GM23248 (cell line): Measurements from ENCODE around the gene ATAD1.

Source experiments
- EZH2 ChIP-seq: fragments of 200-600 bp; sonication (generic); IDR thresholded peaks from 2 replicates; pipeline ENCODE4 v1.6.1; 2018; ENCODE audit warnings: antibody characterized with exemption, mild to moderate bottlenecking; ENCODE audit not compliant: insufficient read depth, poor library complexity, severe bottlenecking
- EZH2phosphoT487 ChIP-seq: fragments of 200-600 bp; sonication (generic); IDR thresholded peaks from 2 replicates; pipeline ENCODE4 v1.6.1; 2018; ENCODE audit warnings: antibody characterized with exemption, moderate library complexity, mild to moderate bottlenecking, low read depth; ENCODE audit not compliant: insufficient read depth

DNA sequence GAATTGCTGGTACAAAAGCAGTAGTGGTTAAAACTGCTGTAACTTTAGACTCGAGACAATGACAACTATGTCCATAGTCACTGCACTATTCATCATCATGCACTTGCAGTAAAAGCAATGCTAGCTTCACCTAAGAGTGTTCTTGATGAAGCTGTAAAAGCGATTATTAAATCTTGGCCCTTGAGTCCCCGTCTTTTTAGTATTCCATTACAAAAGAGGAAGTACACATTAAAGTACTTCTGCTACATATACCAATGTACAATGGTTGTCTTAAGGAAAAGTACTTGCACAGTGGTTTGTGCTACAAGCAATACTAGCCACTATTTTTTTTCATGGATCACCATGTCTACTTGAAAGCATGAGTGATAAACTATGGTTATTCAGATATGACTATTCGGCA is 78.3 kb downstream of the ATAD1 start:
- no peak for TF ChIP-seq EZH2phosphoT487
- TF ChIP-seq EZH2: no peak
